Left lung (tissue), 10 donors: ENCODE results near the gene IFNA21. TPM values are rescaled to one million over a fixed set of nuclear protein-coding genes. Genes with fewer than 3 reads are reported as not detected.
"Not testable (repeated sequence)": the region's sequence is repeated elsewhere in the genome, so short reads cannot be mapped to it uniquely, and the experiment has no call there.

Experiments used
- ATAC-seq: fragments of 200-7000 bp; cut with Tn5 transposase; one replicate; pipeline ENCODE4 v1.9.1; 2020; ENCODE audit warnings: moderate library complexity
- DNase-seq, 4 donors: peaks; one replicate each; pipeline ENCODE4 v3.0.0-alpha.2; 2013 to 2020
- H3K27ac ChIP-seq, 2 donors: fragments of 200-600 bp; sonication (generic) in 1 of 2; one replicate each; pipeline versions ENCODE4 v1.5.0 to v1.8.0; 2020 to 2021
- H3K27me3 ChIP-seq, 2 donors: fragments of 200-600 bp; sonication (generic) in 1 of 2; one replicate each; pipeline versions ENCODE4 v1.5.0 to v1.8.0; 2020 to 2021
- H3K36me3 ChIP-seq, 2 donors: fragments of 200-600 bp; sonication (generic) in 1 of 2; one replicate each; pipeline versions ENCODE4 v1.5.0 to v1.8.0; 2020 to 2021
- H3K4me1 ChIP-seq, 2 donors: fragments of 200-600 bp; one replicate each; pipeline ENCODE4 v1.8.0; 2021
- H3K4me3 ChIP-seq, 2 donors: fragments of 200-600 bp; sonication (generic) in 1 of 2; one replicate each; pipeline versions ENCODE4 v1.5.0 to v1.8.0; 2020 to 2021; ENCODE audit warnings: mild to moderate bottlenecking in 1 of 2
- H3K9me3 ChIP-seq, 2 donors: fragments of 200-600 bp; sonication (generic) in 1 of 2; one replicate each; pipeline versions ENCODE4 v1.5.0 to v1.8.0; 2020 to 2021
- intact Hi-C, 2 donors: fragments of 100-400 bp; cut with DNase I; formaldehyde crosslinking; loops; one replicate each; pipeline versions ENCODE4 v1.11.2 to v1.14.2; 2022
- polyA plus RNA-seq, 6 donors: library from polyadenylated mRNA; unstranded; fragments of 120-200 nt; gene quantifications; one replicate each; pipeline ENCODE4 v1.2.1, GENCODE V29; 2013; ENCODE audit not compliant: insufficient read length in 6 of 6
- total RNA-seq, 2 donors: library from RNA; stranded (reverse); fragmentation: NEBNext Ultra II Directional; extraction: Animal tissue kit (Norgen Biotek cat#: 25700); gene quantifications; one replicate each; pipeline ENCODE4 v1.2.1, GENCODE V29; 2021
- TF ChIP-seq, protein P1 (sequence below), 2 donors: fragments of 200-600 bp; sonication (generic) in 1 of 2; IDR thresholded peaks; one replicate each; pipeline versions ENCODE4 v1.5.0 to v1.8.0; 2021; ENCODE audit warnings: antibody characterized with exemption in 2 of 2
- donor health status: DM: no; HTN: yes; CAD: no.
- donor health status: DM: no; HTN: no; CAD: no.

The IFNA21 gene
- total and polyA plus RNA-seq, 8 donors = not detected

DNA sequence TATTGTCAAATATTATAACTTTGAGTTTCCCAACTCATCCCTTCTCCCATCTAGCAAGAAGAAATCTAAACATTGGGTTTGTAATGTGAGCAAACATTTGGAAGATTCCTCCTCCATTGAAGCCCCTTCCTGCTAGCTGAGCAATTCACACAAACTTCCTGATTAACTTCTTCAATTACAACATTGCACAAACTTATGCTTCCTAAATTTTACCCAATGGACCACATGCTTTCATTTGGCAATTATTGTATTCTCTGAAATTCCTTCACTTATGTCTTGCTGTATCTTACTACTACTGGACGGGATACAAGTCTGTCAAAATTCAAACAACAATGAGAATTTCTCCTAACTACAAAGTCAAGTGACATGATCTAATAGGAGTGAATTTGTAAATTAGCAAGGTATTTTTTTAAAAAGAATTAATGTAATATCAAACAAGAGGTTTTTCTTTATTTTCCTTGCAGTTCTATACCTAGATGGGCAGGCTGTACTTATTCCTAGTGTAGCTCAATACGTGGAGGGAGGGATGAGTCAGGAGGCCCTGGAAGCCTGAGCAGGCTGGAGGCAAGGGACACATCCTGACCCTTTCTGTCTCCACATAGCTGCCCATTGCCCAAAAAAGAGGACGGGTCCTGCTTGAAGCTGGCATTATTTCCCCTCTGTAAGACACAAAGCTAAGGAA is 13.0 kb downstream of the IFNA21 start:
- no peak for DNase-seq
- TF ChIP-seq, protein P1, sequence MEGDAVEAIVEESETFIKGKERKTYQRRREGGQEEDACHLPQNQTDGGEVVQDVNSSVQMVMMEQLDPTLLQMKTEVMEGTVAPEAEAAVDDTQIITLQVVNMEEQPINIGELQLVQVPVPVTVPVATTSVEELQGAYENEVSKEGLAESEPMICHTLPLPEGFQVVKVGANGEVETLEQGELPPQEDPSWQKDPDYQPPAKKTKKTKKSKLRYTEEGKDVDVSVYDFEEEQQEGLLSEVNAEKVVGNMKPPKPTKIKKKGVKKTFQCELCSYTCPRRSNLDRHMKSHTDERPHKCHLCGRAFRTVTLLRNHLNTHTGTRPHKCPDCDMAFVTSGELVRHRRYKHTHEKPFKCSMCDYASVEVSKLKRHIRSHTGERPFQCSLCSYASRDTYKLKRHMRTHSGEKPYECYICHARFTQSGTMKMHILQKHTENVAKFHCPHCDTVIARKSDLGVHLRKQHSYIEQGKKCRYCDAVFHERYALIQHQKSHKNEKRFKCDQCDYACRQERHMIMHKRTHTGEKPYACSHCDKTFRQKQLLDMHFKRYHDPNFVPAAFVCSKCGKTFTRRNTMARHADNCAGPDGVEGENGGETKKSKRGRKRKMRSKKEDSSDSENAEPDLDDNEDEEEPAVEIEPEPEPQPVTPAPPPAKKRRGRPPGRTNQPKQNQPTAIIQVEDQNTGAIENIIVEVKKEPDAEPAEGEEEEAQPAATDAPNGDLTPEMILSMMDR (IDR thresholded peaks at IDR 0.05) = no peak
- Histone ChIP-seq H3K4me1 (peaks cover 0 to 14% of the 10 kb centered on the region in 2 donors), H3K27ac (no peak overlapping the region), H3K9me3 (peaks cover 0 to under 1% of the 10 kb centered on the region in 2 donors), H3K4me3 (no peak overlapping the region), H3K36me3 (no peaks in the 10 kb centered on the region), H3K27me3 (no peaks in the 10 kb centered on the region)
- ATAC-seq = peak; percentile 27
- intact Hi-C loops = no loop called here

DNA sequence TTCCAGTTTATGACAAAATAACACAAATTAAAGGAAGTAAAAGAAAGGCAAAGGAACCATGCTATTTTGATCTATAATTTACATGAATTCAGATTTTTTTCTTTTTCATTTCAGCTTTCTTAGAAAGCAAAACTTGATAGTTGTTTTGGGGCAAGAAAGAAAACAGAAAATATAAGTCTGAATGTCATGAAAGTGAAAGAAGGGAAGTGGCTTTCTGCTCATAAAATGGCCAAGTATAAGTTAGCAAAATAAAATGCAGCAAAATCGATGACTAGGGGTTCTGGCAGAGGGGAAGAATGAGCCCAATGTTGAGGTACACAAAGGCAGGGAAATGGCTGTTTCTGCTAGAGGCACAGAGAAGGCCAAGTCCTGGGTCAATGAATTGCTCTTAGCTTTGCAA is 21.9 kb downstream of the IFNA21 start:
- no peak for ATAC-seq
- H3K27me3 ChIP-seq = no peaks in the 10 kb centered on the region
- H3K4me3 ChIP-seq = no peak overlapping the region
- H3K9me3 ChIP-seq = peaks cover 0 to 5% of the 10 kb centered on the region in 2 donors
- intact Hi-C loops = no loop called here
- no peak for DNase-seq
- H3K36me3 ChIP-seq = no peaks in the 10 kb centered on the region
- H3K4me1 ChIP-seq = no peaks in the 10 kb centered on the region
- H3K27ac ChIP-seq = no peak overlapping the region
- TF ChIP-seq, protein P1 (IDR thresholded peaks at IDR 0.05) = no peak

GRCh38 chr9:21141427-21141882 is 25.0 kb downstream of the IFNA21 start, which contains the start of gene IFNW1:
Gene IFNW1, minus strand, starts transcription at chr9:21141832. Its CDS starts 262 bp downstream, at chr9:21141570.
- no peaks in the 10 kb centered on the region for H3K36me3 ChIP-seq
- H3K4me1 ChIP-seq = no peaks in the 10 kb centered on the region
- ATAC-seq (no peak), DNase-seq (no peak)
- no peaks in the 10 kb centered on the region for H3K27me3 ChIP-seq
- no peak within 1 kb of the TSS for H3K27ac ChIP-seq
- intact Hi-C loops = no loop called here
- no peak within 1 kb of the TSS for H3K4me3 ChIP-seq
- no peaks in the 10 kb centered on the region for H3K9me3 ChIP-seq
- TF ChIP-seq, protein P1 (IDR thresholded peaks at IDR 0.05) = no peak

DNA sequence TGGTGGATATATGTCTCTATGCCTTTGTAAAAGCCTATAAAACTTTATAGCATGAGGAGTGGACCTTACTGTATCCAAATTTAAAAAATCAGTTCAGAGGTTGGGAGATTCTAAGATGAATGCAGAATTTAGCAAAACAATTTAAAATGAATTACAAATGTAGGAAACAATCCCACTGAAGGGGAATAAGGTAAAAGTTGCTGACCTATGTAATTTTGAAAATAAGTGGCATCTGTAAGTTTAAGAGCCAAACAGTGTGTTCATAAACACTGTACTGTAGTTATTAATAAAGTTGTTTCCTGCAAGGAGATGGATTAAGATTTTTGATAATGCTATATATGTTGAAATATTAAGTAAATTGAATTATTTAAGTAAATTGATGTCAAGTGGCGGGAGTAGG is 29.4 kb downstream of the IFNA21 start:
- TF ChIP-seq, protein P1 (IDR thresholded peaks at IDR 0.05) = no peak
- Histone ChIP-seq H3K36me3 (no peaks in the 10 kb centered on the region), H3K4me3 (no peak overlapping the region), H3K27ac (no peak overlapping the region), H3K9me3 (no peaks in the 10 kb centered on the region), H3K4me1 (no peaks in the 10 kb centered on the region), H3K27me3 (no peaks in the 10 kb centered on the region)
- intact Hi-C loops = no loop called here
- ATAC-seq (no peak), DNase-seq (no peak)

GRCh38 chr9:21135736-21136135 is 30.7 kb downstream of the IFNA21 start:
- no peak overlapping the region for H3K4me3 ChIP-seq
- TF ChIP-seq, protein P1 (IDR thresholded peaks at IDR 0.05) = no peak
- H3K27ac ChIP-seq = no peak overlapping the region
- no peaks in the 10 kb centered on the region for H3K27me3 ChIP-seq
- H3K36me3 ChIP-seq = no peaks in the 10 kb centered on the region
- H3K4me1 ChIP-seq = no peaks in the 10 kb centered on the region
- H3K9me3 ChIP-seq = no peaks in the 10 kb centered on the region
- intact Hi-C loops = no loop called here
- no peak for ATAC-seq
- DNase-seq = no peak

DNA sequence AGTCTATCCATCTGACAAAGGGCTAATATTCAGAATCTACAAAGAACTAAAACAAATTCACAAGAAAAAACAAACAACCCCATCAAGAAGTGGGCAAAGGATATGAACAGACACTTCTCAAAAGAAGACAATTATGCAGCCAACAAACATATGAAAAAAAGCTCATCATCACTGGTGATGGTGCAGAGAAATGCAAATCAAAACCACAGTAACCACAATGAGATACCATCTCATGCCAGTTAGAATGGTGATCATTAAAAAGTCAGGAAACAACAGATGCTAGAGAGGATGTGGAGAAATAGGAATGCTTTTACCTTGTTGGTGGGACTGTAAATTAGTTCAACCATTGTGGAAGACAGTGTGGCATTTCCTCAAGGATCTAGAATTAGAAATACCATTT is 38.3 kb downstream of the IFNA21 start:
- ATAC-seq, intact Hi-C loops, H3K4me1 ChIP-seq, H3K36me3 ChIP-seq, DNase-seq, H3K9me3 ChIP-seq, H3K27me3 ChIP-seq, H3K27ac ChIP-seq, H3K4me3 ChIP-seq: not testable (repeated sequence)
